ENCODE data around the gene POLD2.
A peak's percentile ranks its signal among the peaks of the same experiment; 100 is the strongest.
"Not testable (repeated sequence)": the region's sequence is repeated elsewhere in the genome, so short reads cannot be mapped to it uniquely, and the experiment has no call there.

Gene POLD2

GRCh38 chr7:44141221-44141850 lies 18.0 kb upstream of the POLD2 start, which contains the start of gene MYL7:
Gene MYL7 (minus strand): TSS chr7:44141332. CDS start chr7:44141305, 27 bp downstream.
- no peak within 1 kb of the TSS for H3K4me3 ChIP-seq
- H3K27ac ChIP-seq = no peak within 1 kb of the TSS

- Histone ChIP-seq H3K4me3 (no peak overlapping the region), H3K27ac (no peak overlapping the region)
Observed at GRCh38 chr7:44140341-44140740, 17.0 kb upstream of the POLD2 start.

GRCh38 chr7:44139311-44140010 lies 16.1 kb upstream of the POLD2 start:
- H3K27ac ChIP-seq = no peak overlapping the region
- H3K4me3 ChIP-seq = no peak overlapping the region

- Histone ChIP-seq H3K27ac (no peak overlapping the region), H3K4me3 (no peak overlapping the region)
Observed at GRCh38 chr7:44138698-44139097, 15.3 kb upstream of the POLD2 start.

GRCh38 chr7:44136731-44137130 lies 13.4 kb upstream of the POLD2 start:
- Histone ChIP-seq H3K4me3 (no peak overlapping the region), H3K27ac (no peak overlapping the region)

GRCh38 chr7:44134943-44135628 lies 11.7 kb upstream of the POLD2 start:
- peak overlapping the region in 2 of 21 experiments; percentile 19 to 67 for H3K27ac ChIP-seq
- H3K4me3 ChIP-seq = no peak overlapping the region

- no peak overlapping the region for H3K27ac ChIP-seq
- no peak overlapping the region for H3K4me3 ChIP-seq
Observed at GRCh38 chr7:44133295-44133694, 9.9 kb upstream of the POLD2 start.

- Histone ChIP-seq H3K27ac (no peak overlapping the region), H3K4me3 (no peak overlapping the region)
Observed at GRCh38 chr7:44132039-44132438, 8.7 kb upstream of the POLD2 start.

- Histone ChIP-seq H3K4me3 (no peak overlapping the region), H3K27ac (no peak overlapping the region)
Observed at GRCh38 chr7:44131173-44132029, 8.1 kb upstream of the POLD2 start.

GRCh38 chr7:44128721-44129582 lies 5.6 kb upstream of the POLD2 start:
- H3K27ac ChIP-seq = no peak overlapping the region
- H3K4me3 ChIP-seq = no peak overlapping the region

- Histone ChIP-seq H3K27ac (no peak overlapping the region), H3K4me3 (no peak overlapping the region)
Observed at GRCh38 chr7:44127161-44127560, 3.8 kb upstream of the POLD2 start.

GRCh38 chr7:44126574-44126973 lies 3.2 kb upstream of the POLD2 start:
- H3K4me3 ChIP-seq, H3K27ac ChIP-seq: not testable (repeated sequence)

- Histone ChIP-seq H3K27ac (no peak overlapping the region), H3K4me3 (no peak overlapping the region)
Observed at GRCh38 chr7:44124822-44125202, 1.5 kb upstream of the POLD2 start.

- peak overlapping the region; percentile 55 to 86 (median 76) for H3K4me3 ChIP-seq
- H3K27ac ChIP-seq = peak overlapping the region in 16 of 21 experiments; percentile 65 to 88 (median 79)
Observed at GRCh38 chr7:44122529-44122928, 819 bp downstream of the POLD2 start.

GRCh38 chr7:44121761-44122420 lies 1.5 kb downstream of the POLD2 start:
- Histone ChIP-seq H3K27ac (peak overlapping the region in 3 of 21 experiments; percentile 72 to 83 (median 77)), H3K4me3 (no peak overlapping the region)

- H3K4me3 ChIP-seq = no peak overlapping the region
- H3K27ac ChIP-seq = no peak overlapping the region
Observed at GRCh38 chr7:44120395-44120794, 3.0 kb downstream of the POLD2 start.

GRCh38 chr7:44119829-44120380 lies 3.4 kb downstream of the POLD2 start:
- no peak overlapping the region for H3K27ac ChIP-seq
- H3K4me3 ChIP-seq = no peak overlapping the region

- H3K27ac ChIP-seq = no peak overlapping the region
- H3K4me3 ChIP-seq = no peak overlapping the region
Observed at GRCh38 chr7:44117801-44118429, 5.4 kb downstream of the POLD2 start.

Measured in skin epidermis (tissue), 12 donors.